BE2C (cell line): ENCODE measurements around the gene WDR54.

Experiments used
- DNase-seq: peaks from one replicate; pipeline ENCODE4 v3.0.0-alpha.2; 2020
- H3K27me3 ChIP-seq: fragments of 250-450 bp; sonication (Bioruptor Pico); 2 replicates; pipeline ENCODE4 v1.5.1; 2020; ENCODE audit warnings: mild to moderate bottlenecking
- H3K36me3 ChIP-seq: fragments of 250-450 bp; sonication (Bioruptor Pico); 2 replicates; pipeline ENCODE4 v1.5.1; 2020; ENCODE audit warnings: mild to moderate bottlenecking
- H3K4me1 ChIP-seq: fragments of 250-450 bp; sonication (Bioruptor Pico); 2 replicates; pipeline ENCODE4 v1.5.1; 2020
- H3K4me3 ChIP-seq: 2 replicates; pipeline ENCODE4 v1.5.1; 2011; ENCODE audit warnings: low read depth, low read length
- H3K9me3 ChIP-seq: fragments of 250-450 bp; sonication (Bioruptor Pico); 2 replicates; pipeline ENCODE4 v1.5.1; 2020
- CTCF ChIP-seq: IDR thresholded peaks from 2 replicates; pipeline ENCODE4 v1.5.1; 2012; ENCODE audit warnings: mild to moderate bottlenecking, low read depth, low read length

The WDR54 gene

GRCh38 chr2:74393525-74393924 lies 28.0 kb upstream of the WDR54 start:
- Histone ChIP-seq H3K27me3 (no peaks in the 10 kb centered on the region), H3K4me1 (no peaks in the 10 kb centered on the region), H3K9me3 (no peaks in the 10 kb centered on the region), H3K36me3 (no peaks in the 10 kb centered on the region), H3K4me3 (no peak overlapping the region)
- TF ChIP-seq CTCF: no peak
- no peak for DNase-seq

DNA sequence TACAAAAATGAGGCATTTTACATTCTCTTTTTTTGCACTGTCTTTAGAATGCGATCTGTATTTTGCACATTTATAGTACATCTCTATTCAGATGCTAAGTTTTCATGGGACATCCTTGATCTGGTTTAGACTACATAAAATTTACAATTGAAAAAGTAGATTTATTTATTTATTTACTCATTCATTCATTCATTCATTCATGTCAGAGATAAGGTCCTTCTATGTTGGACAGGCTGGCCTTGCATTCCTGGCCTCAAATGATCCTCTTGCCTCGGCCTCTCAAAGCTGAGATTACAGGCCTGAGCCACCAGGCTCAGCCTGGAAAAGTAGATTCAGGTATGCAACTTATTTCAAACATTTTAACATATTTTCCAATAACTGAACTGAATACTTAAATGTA lies 25.4 kb upstream of the WDR54 start:
- Histone ChIP-seq H3K4me1 (no peaks in the 10 kb centered on the region), H3K4me3 (no peak overlapping the region), H3K36me3 (no peaks in the 10 kb centered on the region), H3K27me3 (no peaks in the 10 kb centered on the region), H3K9me3 (no peaks in the 10 kb centered on the region)
- TF ChIP-seq CTCF: no peak
- no peak for DNase-seq

GRCh38 chr2:74399785-74400184 lies 21.7 kb upstream of the WDR54 start:
- peak; percentile 12 for DNase-seq
- TF ChIP-seq CTCF: peak; percentile 53
- no peak overlapping the region for H3K4me3 ChIP-seq
- H3K36me3 ChIP-seq: no peaks in the 10 kb centered on the region
- H3K27me3 ChIP-seq: no peaks in the 10 kb centered on the region
- H3K9me3 ChIP-seq: no peaks in the 10 kb centered on the region
- H3K4me1 ChIP-seq: no peaks in the 10 kb centered on the region

GRCh38 chr2:74401891-74402290 lies 19.6 kb upstream of the WDR54 start:
- DNase-seq: no peak
- no peak for TF ChIP-seq CTCF
- Histone ChIP-seq H3K9me3 (no peaks in the 10 kb centered on the region), H3K4me3 (no peak overlapping the region), H3K4me1 (no peaks in the 10 kb centered on the region), H3K27me3 (no peaks in the 10 kb centered on the region), H3K36me3 (no peaks in the 10 kb centered on the region)

- DNase-seq: no peak
- H3K9me3 ChIP-seq: no peaks in the 10 kb centered on the region
- no peaks in the 10 kb centered on the region for H3K27me3 ChIP-seq
- H3K4me1 ChIP-seq: no peaks in the 10 kb centered on the region
- no peaks in the 10 kb centered on the region for H3K36me3 ChIP-seq
- no peak overlapping the region for H3K4me3 ChIP-seq
- TF ChIP-seq CTCF: no peak
Observed at GRCh38 chr2:74406035-74406434, 15.5 kb upstream of the WDR54 start.

- H3K9me3 ChIP-seq: no peaks in the 10 kb centered on the region
- no peak for TF ChIP-seq CTCF
- no peaks in the 10 kb centered on the region for H3K27me3 ChIP-seq
- DNase-seq: no peak
- no peaks in the 10 kb centered on the region for H3K4me1 ChIP-seq
- H3K4me3 ChIP-seq: no peak overlapping the region
- no peaks in the 10 kb centered on the region for H3K36me3 ChIP-seq
Observed at GRCh38 chr2:74407682-74408081, 13.8 kb upstream of the WDR54 start.
